Thoracic aorta (tissue), 2 donors: ENCODE data around the gene TTN. TPM values are rescaled to one million over a fixed set of nuclear protein-coding genes. Genes with fewer than 3 reads are reported as not detected.

Experiments used
- ATAC-seq: fragments of 150-250 bp; one replicate; pipeline ENCODE4 v1.8.0; 2017; ENCODE audit warnings: low read depth; ENCODE audit not compliant: insufficient number of reproducible peaks, low FRiP score
- DNase-seq: peaks from one replicate; pipeline ENCODE4 v3.0.0-alpha.2; 2020; ENCODE audit warnings: low spot score
- H3K27ac ChIP-seq, 2 donors: fragments of 200-600 bp; sonication (generic); 1 replicate in 1 of 2; 2 replicates in 1 of 2; pipeline ENCODE4 v1.5.1; 2016; ENCODE audit warnings: mild to moderate bottlenecking in 2 of 2, moderate library complexity in 2 of 2
- H3K27me3 ChIP-seq: fragments of 200-600 bp; sonication (generic); replicated peaks from 2 replicates; pipeline ENCODE4 v1.6.0; 2016; ENCODE audit warnings: mild to moderate bottlenecking; ENCODE audit not compliant: insufficient read depth
- H3K36me3 ChIP-seq: fragments of 200-600 bp; sonication (generic); one replicate; pipeline ENCODE4 v1.5.1; 2016
- H3K4me1 ChIP-seq, 2 donors: fragments of 200-600 bp; sonication (generic); 1 replicate in 1 of 2; 2 replicates in 1 of 2; pipeline versions ENCODE4 v1.5.1 to v1.6.0; 2016; ENCODE audit warnings: low read depth in 2 of 2, mild to moderate bottlenecking in 1 of 2; ENCODE audit not compliant: control insufficient read depth in 1 of 2
- H3K4me3 ChIP-seq: fragments of 200-600 bp; sonication (generic); 2 replicates; pipeline ENCODE4 v1.5.1; 2016; ENCODE audit warnings: mild to moderate bottlenecking
- H3K9me3 ChIP-seq: fragments of 200-600 bp; sonication (generic); 2 replicates; pipeline ENCODE4 v1.5.1; 2016
- CTCF ChIP-seq: fragments of 200-600 bp; sonication (generic); IDR thresholded peaks from one replicate; pipeline ENCODE4 v1.5.1; 2019; ENCODE audit warnings: antibody characterized with exemption
- total RNA-seq, 2 donors: library from RNA; depleted of rRNA; stranded (reverse); fragments of >200 nt; gene quantifications; one replicate each; pipeline versions ENCODE4 v1.1.0 to v1.2.3, GENCODE V29; 2016

TTN gene
- total RNA-seq, 2 donors from 2014 or later: 7.0 to 16.4 TPM

- TF ChIP-seq CTCF: no peak
- H3K27ac ChIP-seq: no peak overlapping the region
- no peaks in the 10 kb centered on the region for H3K27me3 ChIP-seq
- DNase-seq (no peak), ATAC-seq (no peak)
- H3K9me3 ChIP-seq: no peaks in the 10 kb centered on the region
- H3K4me3 ChIP-seq: no peak overlapping the region
- H3K4me1 ChIP-seq: no peaks in the 10 kb centered on the region
- H3K36me3 ChIP-seq: peaks cover 7% of the 10 kb centered on the region
Observed at GRCh38 chr2:178568227-178568626, 239.0 kb downstream of the TTN start.

- Histone ChIP-seq H3K27ac (no peak overlapping the region), H3K27me3 (no peaks in the 10 kb centered on the region), H3K36me3 (no peaks in the 10 kb centered on the region), H3K4me1 (no peaks in the 10 kb centered on the region), H3K9me3 (no peaks in the 10 kb centered on the region), H3K4me3 (no peak overlapping the region)
- ATAC-seq: no peak
- TF ChIP-seq CTCF: no peak
- DNase-seq: no peak
Observed at GRCh38 chr2:178553047-178553446, 254.2 kb downstream of the TTN start.

- TF ChIP-seq CTCF: no peak
- H3K4me1 ChIP-seq: no peaks in the 10 kb centered on the region
- ATAC-seq (no peak), DNase-seq (no peak)
- no peaks in the 10 kb centered on the region for H3K27me3 ChIP-seq
- no peak overlapping the region for H3K27ac ChIP-seq
- no peak overlapping the region for H3K4me3 ChIP-seq
- no peaks in the 10 kb centered on the region for H3K9me3 ChIP-seq
- H3K36me3 ChIP-seq: no peaks in the 10 kb centered on the region
Observed at GRCh38 chr2:178550352-178550751, 256.9 kb downstream of the TTN start.

- H3K27ac ChIP-seq: no peak overlapping the region
- H3K9me3 ChIP-seq: no peaks in the 10 kb centered on the region
- DNase-seq: no peak
- no peak for ATAC-seq
- TF ChIP-seq CTCF: no peak
- no peak overlapping the region for H3K4me3 ChIP-seq
- H3K4me1 ChIP-seq: no peaks in the 10 kb centered on the region
- no peaks in the 10 kb centered on the region for H3K27me3 ChIP-seq
- H3K36me3 ChIP-seq: peaks cover 20% of the 10 kb centered on the region
Observed at GRCh38 chr2:178542569-178542968, 264.7 kb downstream of the TTN start.

GRCh38 chr2:178542161-178542560 lies 265.1 kb downstream of the TTN start:
- Histone ChIP-seq H3K27ac (no peak overlapping the region), H3K36me3 (peaks cover 20% of the 10 kb centered on the region), H3K27me3 (no peaks in the 10 kb centered on the region), H3K9me3 (no peaks in the 10 kb centered on the region), H3K4me1 (no peaks in the 10 kb centered on the region), H3K4me3 (no peak overlapping the region)
- no peak for TF ChIP-seq CTCF
- DNase-seq: no peak
- no peak for ATAC-seq
